H54 (cell line): Measurements from ENCODE around the gene ARAF.
A peak's percentile ranks its signal among the peaks of the same experiment; 100 is the strongest.

Experiments used
- DNase-seq: peaks from one replicate; pipeline ENCODE4 v3.0.0; 2011; ENCODE audit warnings: low spot score, mixed read lengths; ENCODE audit not compliant: insufficient read length
- FAIRE-seq: peaks from 3 replicates; lab custom pipeline; 2011; peaks lifted over from hg19 to GRCh38; lab: Jason Lieb, UNC
- POLR2A ChIP-seq: IDR thresholded peaks from 2 replicates; pipeline ENCODE4 v1.6.1; 2011; ENCODE audit warnings: low read depth, mild to moderate bottlenecking, low read length

The ARAF gene

DNA sequence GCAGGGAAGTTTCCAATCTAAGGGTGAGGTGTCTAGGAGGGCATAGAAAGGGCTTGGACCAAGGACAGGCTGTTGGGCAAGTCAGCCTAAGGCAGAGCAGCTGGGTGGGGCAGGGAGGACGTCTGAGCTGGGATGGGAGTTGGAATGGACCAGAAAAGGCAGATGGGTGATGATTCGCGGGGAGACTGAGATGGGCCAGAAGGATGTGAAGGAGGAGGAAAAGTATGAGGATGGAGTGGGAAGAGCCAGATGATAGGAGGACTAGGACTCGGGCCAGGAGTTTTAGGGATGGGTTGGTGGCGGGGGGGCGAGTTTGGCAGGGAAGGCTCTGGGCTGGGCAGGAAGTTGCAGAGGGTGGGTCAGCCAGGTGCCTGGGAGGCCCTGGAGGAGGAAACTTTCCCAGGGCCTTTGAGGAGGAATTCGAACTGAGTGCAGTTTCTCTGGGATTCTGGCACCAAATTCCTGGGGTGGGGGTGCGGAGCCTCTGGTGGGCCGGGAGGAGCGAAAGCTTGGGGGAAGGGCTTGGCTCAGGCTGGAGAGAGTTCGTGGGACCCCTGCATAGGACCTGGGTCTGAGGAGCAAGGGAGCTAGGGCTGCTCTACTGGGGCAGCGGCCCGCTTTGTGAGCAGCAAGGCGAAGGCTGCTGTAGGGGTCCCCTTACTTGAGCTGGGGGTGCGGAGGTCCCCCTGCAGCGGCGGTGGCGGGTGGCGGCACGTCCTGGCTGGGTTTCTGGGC lies 12.5 kb downstream of the ARAF start:
- FAIRE-seq (no peak), DNase-seq (no peak)
- no peak for TF ChIP-seq POLR2A

DNA sequence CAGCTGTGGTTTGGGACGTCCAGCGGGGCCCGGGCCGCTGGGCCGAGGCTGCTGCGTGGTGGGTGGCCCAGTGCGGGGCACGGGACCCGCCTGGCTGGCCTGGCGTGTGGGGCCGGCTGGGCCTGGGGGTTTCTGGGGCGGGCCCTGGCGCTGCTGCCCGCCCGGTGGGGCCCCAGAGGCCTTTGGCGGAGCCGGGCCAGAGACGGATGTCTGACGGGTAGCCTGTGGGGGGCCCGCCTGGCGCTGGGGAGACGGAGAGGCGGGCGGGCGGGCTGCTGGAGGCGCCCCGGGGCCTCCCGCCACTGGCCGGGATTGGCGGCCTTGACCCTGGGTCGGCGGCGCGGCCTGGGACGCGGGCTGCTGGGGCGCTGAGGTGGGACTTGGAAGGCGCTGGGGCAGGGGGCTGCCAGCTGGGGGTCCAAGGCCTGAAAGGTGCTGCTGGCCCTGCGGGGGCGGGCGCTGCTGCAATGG lies 13.1 kb downstream of the ARAF start:
- no peak for TF ChIP-seq POLR2A

DNA sequence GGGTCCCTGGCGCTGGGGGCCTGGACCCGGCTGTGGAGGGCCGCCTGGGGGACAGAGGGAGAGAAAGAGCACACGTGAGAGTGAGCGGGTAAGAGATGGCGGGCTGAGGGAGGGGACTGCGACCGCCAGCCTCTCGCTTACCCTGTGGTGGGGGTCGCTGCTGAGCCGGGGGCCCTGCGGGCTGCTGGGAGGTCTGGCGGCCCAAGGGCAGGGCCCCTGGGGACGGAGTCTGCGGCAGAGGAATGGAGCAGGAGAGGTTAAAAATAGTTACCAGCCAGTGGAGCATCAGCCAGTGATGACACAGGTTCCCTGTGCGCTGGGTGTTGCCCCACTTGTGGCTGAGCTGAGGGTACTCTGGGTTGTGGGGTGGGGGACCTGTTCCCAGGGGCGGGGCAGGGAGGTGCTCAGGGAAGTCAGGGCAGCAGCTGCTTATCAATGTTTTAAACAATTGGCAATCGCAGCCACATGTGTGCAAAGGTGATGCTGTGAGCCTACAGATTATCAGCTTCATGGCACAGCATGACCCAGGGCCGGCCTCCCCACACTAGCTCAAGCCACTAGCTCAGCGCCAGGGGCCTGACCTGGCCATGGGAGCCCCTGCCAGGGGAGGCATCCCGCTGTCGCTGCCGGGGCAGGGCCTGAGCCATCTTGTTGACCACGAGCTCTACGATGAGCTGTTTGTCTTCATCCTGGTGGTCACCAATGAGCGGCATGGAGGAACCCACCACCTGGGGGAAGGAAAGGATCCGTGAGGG lies 13.7 kb downstream of the ARAF start:
- no peak for FAIRE-seq
- no peak for TF ChIP-seq POLR2A

More for the DNA sequence above, 13.1 kb downstream of the ARAF start:
- FAIRE-seq (no peak), DNase-seq (no peak)

DNA sequence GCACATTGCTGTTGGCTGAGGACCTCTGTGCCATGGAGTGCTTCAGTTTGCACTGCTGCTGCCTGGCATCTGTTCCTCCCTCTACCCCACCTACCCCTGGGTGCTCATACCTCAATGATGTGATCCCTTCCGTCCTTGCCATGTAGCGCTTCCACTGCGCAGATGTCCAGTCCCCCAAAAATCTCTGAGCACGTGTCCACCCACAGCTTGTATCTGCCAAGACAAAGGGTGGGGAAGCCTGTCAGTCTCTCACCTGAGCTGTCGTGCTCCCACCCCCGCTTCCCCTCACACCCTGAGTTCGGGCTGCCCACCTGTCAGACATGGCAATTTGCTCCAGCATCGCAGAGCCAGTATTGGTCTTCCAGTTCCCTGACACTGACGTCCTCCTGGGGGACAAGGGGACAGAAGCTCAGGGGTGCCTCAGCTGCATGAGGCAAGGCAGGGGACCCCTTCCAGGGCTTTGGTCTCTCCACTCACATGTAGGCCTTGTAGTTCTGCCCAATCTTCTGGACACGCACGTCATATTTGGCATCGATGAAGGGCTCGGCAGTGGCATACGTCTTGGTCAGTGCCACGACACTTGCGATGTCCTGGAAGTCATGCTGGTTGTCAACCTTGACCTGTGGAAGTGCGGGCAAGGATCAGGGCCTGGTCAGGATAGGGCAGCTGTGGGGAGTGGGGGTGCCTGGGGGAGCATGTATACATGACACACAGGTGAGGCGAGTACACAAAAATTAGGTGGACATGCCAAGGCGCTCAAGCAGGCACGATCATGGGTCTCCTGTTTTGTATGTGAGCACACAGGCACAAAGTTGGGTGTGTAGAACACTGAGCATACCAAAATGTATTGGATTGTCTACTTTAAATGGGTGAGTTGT lies 15.3 kb downstream of the ARAF start:
- FAIRE-seq (no peak), DNase-seq (no peak)
- TF ChIP-seq POLR2A, result no peak

More for the DNA sequence above, 13.7 kb downstream of the ARAF start:
- no peak for DNase-seq

DNA sequence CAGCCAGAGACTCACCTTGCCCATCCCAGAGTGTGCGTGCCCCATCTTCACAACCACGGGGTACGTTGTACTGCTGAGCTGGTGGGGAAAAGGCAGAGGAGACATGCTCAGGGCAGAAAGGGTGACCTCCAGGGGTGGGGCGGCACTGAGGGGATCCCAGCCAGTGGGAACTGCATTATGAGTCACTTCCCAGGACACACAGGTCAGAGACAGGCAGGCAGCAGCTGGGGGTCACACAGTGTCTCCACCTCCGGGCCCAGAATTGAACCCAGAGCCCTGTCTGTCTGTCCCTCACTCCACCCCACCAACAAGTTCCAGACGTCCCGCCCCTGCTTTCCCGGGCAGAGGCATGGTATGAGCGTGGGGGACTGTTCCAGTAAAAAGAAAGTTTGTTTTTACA lies 16.4 kb downstream of the ARAF start:
- no peak for FAIRE-seq
- DNase-seq, result no peak
- no peak for TF ChIP-seq POLR2A

DNA sequence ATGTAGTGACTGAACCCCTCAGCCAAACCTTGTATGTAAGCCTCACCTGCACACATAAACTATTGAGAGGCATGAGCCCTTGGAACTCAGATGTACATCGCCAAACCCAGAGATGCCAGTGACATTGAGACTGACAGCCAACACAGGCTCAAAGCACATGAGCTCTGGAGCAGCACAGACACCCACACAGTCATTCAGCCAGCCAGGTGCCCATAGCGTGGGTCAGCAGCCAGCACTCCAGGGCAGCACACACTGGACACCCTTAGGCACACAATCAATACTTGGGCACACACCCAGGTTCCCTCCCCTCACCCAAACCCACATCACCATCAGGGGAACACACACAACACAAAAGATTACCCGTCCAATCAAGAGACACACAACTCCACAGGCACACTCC lies 16.9 kb downstream of the ARAF start:
- no peak for FAIRE-seq
- no peak for TF ChIP-seq POLR2A
- no peak for DNase-seq

DNA sequence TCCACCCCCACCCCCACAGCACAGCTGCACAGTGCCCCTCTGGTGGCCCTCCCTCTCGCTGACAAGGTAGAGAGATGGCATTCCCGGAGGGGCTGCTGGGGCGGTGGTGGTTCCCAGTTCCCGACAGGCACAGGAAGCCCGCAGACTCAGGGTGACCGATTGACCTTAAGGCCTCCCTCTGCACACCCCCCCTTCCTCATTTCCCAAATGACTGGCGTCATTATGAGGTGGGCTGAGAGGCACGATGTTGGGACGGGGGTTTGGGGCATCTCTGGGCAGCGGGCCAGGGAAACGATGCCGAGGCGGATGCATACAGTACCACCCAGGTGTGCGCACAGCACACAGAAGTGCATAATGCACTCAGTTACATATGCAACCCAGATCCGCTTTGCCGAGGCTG lies 17.7 kb downstream of the ARAF start:
- DNase-seq (no peak), FAIRE-seq (no peak)
- TF ChIP-seq POLR2A, result no peak

DNA sequence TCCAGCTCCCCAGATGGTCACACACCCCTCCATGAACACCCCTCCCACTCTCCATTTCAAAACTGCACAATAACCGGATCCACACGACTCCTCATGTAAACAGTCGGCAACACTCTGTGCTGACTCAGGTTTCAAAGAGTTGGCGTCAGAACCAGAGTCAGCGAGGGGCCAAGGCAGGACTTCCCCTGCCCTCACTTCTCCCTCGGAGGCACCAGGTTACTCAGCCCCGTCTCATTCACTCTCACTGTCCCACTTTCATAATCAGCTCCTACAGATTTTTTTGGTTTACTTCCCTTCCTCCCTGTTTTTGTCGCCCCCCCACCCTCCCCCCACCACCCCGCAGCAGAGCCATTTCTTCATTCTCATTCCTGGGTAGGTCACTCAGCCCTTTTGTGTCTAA lies 18.5 kb downstream of the ARAF start:
- DNase-seq (no peak), FAIRE-seq (no peak)
- TF ChIP-seq POLR2A, result no peak

DNA sequence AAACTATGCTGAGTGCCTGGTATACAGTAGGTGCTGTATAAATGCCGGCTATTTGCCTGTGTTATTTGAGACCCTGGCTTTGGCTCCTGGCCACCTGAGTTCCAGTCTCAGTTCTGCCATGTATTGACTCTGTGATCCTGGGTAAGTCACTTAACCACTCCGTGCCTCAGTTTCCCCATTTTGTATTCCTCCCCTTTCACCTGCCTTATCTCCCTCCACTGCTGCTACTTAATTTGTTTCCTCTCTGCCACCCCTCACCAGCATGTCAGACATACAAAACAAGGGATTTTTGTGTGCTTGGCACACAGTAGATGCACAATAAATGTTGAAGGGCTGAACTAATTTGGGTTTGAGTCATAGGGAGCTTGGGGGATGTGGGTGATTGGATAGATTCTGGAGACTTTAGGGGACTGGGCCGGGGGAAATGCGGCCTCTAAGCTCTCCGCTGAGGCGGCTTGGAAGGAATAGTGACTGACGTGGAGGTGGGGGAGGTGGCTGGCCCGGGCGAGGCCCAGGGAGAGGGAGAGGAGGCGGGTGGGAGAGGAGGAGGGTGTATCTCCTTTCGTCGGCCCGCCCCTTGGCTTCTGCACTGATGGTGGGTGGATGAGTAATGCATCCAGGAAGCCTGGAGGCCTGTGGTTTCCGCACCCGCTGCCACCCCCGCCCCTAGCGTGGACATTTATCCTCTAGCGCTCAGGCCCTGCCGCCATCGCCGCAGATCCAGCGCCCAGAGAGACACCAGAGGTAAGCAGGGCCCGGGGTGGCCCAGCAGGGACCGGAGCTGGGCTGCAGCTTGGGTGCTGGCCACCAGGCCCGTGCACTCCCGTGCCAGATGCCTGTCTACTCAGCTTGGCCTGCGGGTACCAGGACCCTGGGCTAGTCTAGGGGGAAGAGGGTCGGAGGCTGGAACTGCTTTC lies 21.0 kb downstream of the ARAF start, which contains the start of gene TIMP1:
TIMP1 (plus strand) TSS at position 706 of the 917 bp plus-strand sequence. CDS start 980 bp downstream, outside the sequence.
- peak; percentile 73 for TF ChIP-seq POLR2A
- DNase-seq (peak; percentile 46), FAIRE-seq (no peak)

DNA sequence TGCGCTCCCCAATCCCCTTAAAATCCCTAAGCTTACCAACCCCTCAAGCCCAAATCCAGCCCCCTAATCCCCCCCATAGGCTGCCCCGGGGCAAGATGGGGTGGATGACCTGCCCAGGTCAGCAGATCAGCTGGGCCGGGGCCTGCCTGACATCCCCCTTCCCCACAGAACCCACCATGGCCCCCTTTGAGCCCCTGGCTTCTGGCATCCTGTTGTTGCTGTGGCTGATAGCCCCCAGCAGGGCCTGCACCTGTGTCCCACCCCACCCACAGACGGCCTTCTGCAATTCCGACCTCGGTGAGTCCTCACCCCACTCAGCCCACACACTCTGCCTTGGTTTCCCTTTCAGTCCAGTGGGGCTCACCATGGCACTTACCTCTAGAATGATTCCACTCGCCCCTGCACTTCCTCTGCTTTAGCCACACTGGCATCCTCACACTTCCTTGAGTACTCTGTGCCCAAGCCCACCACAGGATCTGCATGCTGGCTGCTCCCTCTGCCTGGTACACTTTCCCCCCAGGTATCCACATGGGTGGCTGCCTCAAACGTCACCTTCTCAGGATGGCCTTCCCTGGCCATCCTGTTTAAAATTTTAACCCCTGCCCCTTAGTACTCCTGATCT lies 22.3 kb downstream of the ARAF start:
- FAIRE-seq (no peak), DNase-seq (no peak)
- no peak for TF ChIP-seq POLR2A

DNA sequence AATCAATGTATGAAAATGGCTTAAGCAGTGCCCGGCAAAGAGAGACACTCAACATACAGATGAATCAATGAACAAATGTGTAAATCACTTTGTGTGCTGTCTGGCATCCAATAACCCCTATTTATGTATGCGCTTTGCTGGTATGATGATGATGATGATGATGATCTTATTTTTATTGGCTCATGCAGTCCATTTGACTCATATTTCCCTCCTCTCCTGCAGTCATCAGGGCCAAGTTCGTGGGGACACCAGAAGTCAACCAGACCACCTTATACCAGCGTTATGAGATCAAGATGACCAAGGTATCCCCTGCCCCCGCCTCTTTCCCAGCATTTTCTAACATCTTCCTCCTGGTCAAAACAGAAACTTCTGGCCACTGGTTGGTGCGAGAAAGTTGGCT lies 23.7 kb downstream of the ARAF start:
- FAIRE-seq, result no peak
- TF ChIP-seq POLR2A, result no peak
- no peak for DNase-seq

DNA sequence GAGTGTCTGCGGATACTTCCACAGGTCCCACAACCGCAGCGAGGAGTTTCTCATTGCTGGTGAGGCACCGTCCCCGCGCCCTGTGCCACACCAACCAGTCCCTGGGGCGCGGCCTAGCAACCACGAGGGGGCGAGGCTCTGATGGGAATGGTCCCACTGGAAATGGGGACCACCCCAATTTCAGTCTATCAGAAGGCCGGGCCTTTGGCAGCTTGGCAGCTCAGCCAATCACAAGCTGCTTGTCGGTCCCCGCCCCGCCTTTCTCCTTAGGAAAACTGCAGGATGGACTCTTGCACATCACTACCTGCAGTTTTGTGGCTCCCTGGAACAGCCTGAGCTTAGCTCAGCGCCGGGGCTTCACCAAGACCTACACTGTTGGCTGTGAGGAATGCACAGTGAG lies 24.3 kb downstream of the ARAF start:
- DNase-seq, result no peak

More for the DNA sequence above, 24.3 kb downstream of the ARAF start:
- FAIRE-seq, result no peak
- no peak for TF ChIP-seq POLR2A
